Stimulated activated CD4-positive, alpha-beta T cell treated with anti-CD3 and anti-CD28 coated beads, Interleukin-4, amount 100 ng/mL, for 48 hours (primary cell): ENCODE results near the gene CXADR.

Experiments
- DNase-seq, 2 donors: peaks; one replicate each; pipeline ENCODE4 v3.0.0-alpha.2; 2020; ENCODE audit warnings: low read depth in 2 of 2

Gene CXADR

DNA sequence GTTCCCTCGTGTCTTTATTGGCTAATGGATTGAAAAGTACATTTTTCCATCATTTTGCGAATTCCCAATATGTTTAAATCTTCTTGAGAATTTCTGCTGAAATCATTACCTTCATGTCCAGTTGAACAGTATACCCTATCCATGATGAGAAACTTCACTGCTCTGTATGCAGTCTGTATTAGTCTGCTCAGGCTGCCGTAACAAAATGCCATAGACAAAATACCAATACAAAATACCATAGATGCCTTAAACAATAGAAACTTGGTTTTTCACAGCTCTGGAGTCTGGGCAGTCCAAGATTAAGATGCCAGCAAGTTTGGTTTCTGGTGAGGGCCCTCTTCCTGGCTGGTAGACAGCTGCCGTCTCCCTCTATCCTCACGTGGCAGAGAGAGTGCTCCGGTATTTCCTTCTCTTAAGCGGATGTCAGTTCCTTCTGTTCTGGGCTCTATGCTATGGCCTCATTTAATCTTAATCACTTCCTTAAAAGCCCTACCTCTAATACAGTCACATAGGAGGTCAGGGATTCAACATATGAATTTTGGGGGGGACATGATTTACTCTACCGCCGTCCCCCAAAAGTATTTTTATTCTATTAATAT lies 27.0 kb downstream of the CXADR start:
- DNase-seq: no peak

DNA sequence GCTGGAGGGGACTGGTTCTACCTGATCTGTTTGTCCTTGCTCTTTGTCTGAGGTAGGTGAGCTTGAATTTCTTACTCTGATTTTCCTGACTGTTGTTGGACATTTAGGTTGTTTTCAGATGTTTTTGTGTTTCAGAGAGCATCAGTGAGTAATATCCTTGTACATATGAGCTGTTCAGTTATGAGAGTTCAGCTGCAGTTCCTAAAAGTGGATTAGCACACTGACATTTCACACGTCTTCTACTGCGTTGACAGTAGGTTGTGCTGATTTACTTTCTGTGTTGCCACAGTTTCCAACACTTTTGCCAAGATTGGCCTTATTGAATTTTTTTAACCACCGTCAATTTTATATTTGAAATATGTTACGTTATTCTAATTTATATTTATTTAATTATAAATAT lies 27.7 kb downstream of the CXADR start:
- no peak for DNase-seq

DNA sequence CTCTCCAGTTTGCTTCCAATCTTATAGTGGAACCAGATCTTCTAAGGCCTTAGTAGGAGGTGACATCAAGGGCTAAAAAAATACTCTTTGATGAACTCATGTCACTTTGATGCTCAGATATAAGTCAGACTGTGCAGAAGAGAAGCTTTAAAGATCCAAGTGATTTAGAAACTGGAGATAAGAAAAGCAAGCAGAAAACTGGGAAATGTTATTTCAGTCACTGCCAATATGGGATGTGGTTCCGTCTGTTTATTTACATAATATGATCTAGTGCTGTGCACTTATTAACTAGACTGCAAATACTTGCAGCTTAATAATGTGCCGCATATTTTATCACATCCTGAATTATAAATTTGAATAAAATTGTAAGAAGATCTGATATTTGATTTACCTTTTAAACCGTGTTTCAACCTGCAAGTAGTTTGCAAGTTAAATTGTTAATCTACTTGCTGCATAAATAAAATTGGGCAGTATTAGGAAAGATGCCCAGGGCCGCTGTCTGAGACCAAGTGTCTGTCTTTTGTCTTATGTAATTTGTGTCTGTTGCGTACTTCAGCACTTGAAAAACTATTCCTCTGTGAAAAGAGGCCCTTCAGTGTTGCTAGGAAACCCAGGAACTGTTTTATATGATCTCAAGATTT lies 29.6 kb downstream of the CXADR start:
- no peak for DNase-seq

DNA sequence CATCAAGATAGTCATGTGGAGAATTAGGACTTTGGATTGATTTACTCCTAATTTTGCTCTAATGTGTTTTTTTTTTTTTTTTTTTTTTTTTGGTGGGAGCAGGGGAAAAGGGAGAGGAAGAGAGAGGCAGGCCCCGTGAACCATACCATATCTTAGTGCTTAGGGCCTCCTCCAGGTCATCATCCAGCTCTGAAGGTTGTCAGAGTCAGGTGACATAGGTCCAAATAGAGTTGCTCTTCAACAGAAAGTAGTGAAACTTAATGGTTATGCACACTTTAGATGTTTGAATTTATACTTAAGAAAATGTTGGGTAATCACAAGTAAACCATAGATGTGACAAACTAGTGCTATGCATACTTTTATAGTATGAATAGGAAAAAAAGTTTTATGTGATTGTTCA lies 32.2 kb downstream of the CXADR start:
- no peak for DNase-seq

DNA sequence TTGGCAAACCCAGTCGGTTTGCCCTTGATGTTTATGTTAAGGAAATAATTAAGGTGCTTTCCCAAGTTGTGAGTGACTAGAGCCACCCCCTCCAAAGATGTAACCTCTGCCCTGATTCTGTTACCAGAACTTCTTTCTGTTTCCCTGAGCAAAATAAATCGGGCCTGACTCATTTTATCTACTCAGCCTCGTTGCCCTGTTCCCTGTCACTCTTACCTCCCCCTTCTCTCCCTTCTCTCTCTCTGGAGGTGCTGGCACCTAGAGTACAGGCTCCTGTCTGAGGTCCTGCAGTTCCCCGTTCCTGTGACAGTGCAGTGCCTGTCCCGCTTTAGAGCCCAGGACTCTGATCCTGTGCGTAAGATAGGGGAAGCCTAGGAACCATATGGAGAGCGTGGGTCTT lies 35.4 kb downstream of the CXADR start:
- no peak for DNase-seq

DNA sequence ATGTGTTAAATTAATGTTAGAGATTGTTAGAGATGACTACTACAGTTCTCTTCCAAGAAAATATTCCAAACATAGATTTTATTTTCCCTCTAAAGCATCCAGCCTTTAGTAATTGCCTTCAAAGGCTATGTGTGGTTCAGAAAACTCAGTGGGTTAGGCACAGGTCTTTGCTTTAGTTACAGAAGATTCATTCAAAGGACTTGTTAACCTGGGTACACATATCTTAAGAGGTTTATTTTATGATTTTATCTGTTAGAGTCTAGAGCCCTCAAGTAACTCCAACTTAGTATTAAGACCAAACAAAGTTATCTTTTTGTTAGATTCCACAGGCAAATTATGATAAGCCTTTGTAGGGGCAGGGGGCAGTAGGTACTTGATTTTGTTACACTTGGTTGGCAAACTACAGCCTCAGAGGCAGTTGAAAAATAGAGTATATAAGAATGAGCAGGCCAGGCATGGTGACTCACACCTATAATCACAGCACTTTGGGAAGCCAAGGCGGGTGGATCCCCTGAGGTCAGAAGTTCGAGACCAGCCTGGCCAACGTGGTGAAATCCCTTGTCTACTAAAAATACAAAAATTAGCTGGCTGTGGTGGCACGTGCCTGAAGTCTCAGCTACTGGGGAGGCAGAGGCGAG lies 37.9 kb downstream of the CXADR start:
- DNase-seq: no peak

DNA sequence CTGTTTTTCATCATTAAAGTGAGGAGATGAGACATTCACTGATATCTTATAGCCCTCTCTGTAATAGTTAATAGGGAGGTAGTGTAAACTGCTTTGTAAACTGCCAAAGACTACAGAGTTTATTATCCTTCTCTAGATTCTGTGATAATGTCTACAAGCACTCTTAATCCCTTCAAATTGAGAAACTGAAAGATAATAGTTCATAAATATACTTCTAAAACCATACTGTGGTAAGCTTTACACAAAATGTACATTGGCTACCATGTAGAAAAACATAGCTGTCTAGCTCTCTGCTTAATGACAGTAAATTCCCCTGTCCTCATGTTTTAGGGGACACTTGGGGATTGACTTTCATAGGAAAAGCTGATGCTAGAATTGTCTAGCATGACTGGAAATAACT lies 39.6 kb downstream of the CXADR start:
- DNase-seq: no peak

DNA sequence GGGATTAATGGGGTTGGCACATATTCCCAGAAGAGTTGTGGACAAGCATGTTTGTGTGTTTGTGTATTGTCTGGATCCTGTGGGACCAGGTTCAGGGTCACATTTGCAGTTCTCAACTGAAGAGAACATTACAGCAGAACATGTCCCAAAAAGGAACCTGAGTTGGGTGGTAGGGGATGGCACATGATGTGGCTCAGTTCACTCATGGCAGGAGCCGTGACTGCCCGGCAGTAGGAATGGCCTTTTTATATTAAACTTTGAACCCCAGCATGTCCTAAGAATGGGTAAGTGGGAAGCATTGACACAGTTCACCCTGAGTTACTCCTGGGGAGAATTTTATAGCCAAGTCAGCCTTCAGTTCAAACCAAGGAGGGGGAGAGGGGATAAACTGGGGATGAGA lies 41.3 kb downstream of the CXADR start:
- DNase-seq: no peak

DNA sequence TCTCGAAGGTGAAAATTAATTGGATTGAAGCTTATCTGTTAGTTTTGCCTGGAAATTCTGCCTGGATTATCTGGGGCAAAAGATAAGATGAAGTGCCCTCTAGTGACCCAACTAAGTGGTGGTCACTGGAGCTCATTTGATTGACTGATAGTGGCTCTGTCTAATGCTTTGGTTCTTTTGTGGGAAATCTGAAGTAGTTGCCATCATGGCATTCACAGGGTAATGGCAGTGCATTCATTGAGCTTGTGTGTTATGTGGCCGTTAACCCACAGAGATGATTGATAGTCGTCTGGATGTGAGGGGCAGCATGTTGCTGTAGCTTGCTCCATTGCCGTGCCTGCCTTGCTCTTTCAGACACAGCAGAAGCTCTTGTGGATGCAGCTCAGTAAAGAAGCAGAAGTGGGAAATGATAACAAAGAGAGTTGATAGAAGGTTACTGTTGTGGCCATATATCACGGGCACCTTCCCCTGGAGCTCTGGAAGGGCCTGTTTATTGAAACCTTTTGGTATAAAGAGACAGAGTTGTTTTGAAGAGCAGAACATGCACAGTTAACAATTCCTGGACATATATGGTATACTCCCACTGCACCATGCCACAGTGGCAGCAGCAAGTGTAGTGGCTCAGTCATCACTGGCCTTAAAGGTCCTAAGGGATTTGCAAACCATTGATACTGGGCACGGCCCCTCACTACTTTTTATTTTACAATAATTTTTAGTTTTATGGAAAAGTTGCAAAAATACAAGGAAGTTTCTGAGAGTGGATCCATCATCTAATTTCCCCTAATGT lies 42.0 kb downstream of the CXADR start:
- no peak for DNase-seq

DNA sequence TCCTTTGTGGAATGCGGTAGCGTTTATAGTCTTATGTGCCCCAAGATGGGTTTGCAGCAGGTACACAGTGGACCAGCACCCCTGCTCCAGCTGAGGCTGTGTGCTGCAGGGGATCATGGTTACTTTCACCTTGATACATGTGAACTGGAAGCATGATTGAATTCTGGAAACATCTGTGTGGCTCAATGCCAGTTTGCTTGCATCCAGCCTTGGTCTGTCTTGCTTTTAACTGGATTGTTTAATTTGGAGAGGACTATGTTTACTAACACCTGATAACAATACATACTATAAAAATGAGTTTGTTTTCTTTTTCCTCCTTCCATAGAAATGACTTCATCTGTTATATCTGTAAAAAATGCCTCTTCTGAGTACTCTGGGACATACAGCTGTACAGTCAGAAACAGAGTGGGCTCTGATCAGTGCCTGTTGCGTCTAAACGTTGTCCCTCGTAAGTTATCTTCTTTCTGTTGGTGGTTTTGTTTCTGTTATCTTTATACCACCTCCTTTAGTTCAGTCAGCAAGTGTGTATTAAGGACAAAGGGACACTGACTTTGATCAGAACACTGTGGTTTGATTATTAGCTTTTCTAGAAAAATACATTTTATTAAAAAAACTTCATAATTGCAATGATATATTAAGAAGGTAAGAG lies 47.7 kb downstream of the CXADR start:
- no peak for DNase-seq

DNA sequence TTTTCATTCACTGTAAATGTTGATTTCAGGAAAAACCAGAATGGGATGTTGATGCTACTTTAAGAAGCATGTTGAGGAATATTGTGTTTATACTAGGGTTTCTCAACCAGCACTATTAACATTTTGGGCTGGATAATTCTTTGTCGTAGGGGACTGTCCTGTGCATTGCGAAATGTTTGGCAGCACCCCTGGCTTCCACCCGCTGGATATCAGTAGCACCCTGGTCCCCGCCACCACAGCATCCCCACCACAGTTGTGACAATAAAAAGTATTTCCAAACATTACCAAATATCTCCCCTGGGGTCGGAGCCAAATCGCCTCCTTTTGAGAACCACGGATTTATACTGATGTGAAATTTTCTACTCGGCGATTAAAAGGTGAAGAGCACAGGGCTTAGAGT lies 57.9 kb downstream of the CXADR start:
- no peak for DNase-seq

DNA sequence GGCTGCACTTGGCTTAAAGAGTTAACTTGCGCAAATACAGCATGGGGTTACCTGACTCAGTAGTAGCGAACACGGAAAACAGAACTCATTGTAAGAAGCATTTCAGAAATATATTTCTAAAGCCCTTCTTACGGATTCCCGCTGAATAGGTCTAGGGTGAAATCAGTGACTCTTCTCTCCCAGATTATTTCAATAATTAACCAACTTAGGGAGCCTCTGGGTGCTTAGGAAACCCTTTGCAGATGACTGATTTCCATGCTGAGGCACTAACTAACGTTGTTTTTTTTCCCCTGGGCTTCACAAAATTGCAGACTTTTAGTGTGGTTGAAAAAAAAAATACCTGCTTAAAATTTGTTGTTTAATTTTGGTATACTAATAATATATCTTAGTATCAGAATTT lies 59.6 kb downstream of the CXADR start:
- no peak for DNase-seq

DNA sequence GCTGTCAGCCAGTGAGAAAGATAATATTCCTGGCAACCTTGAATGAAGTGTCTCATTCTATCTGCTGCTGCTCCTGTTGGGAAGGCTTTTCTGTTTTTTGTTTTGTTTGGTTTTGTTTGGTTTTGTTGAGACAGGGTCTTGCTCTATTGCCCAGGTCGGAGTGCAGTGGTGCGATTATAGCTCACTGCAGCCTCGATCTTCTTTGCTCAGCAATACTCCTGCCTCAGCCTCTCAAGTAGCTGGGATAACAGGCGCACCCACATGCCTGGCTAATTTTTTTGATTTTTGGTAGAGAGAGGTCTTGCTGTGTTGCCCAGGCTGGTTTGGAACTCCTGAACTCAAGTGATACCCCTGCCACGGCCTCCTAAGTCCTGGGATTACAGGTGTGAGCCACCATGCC lies 62.2 kb downstream of the CXADR start:
- DNase-seq: no peak

DNA sequence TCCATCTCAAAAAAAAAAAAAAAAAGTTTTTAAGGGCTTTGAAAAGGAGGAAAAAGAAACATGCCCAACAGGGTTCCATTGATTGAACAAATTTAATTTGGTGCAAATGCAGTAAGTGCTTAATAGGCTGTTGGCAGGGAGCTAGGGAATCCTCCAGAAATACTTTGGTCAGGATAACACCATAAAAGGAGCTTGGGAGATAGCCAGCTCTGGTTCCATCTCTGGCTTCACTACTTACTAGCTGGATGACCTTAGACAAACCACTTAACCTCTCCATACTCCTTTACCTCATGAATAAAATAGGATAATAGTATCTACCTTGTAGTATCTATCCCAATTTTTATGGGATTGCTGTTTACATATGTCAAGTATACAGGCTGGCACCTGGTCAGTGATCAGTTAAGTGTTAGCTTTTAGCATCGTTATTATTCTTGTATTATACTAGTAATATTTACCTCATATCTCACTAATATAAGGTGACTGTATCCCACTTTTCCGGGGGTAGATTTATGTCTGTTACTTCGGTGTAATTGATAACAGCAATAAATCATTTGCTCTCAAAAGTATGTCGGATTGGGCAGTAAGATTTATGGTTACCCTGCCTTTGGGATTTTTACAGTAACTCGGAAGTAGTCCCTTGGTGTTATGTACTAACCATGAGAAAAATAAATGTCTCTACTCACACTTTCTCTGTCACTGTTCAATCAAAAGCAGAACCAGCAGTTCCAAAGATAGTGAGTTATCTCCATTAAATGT lies 63.4 kb downstream of the CXADR start:
- DNase-seq: no peak

DNA sequence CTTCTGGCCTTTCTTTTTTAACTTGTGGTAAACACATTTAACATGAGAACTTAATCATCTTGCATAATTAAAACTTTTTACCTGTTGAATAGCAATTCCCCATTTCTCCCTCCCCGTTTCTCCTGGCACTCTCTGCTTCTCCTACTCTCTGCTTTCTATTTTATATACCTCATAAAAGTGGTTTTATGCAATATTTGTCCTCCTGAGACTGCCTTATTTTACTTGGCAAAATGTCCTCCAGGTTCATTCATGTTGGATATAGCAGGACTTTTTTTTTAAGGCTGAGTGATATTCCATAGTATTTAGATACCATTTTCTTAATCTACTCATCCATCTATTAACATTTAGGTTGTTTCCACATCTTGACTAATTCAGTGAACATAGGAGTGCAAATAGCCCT lies 64.9 kb downstream of the CXADR start:
- no peak for DNase-seq

DNA sequence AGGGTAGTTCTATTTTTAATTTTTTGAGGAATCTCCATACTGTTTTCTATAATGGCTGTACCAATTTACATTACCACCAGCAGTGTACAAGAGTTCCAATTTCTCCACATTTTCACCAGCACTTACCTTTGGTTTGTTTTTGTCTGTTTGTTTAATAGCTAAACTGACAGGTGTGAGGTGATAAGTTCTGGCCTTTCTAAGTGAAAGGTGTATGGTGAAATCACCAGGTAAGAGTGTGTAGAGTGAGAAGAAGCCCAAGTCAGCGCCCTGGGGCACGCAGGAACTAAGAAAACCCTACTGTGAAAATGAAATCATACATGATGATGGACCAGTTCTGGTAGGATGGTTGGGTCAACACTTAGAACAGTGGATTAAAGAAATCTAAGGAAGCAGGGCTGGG lies 65.3 kb downstream of the CXADR start:
- no peak for DNase-seq

DNA sequence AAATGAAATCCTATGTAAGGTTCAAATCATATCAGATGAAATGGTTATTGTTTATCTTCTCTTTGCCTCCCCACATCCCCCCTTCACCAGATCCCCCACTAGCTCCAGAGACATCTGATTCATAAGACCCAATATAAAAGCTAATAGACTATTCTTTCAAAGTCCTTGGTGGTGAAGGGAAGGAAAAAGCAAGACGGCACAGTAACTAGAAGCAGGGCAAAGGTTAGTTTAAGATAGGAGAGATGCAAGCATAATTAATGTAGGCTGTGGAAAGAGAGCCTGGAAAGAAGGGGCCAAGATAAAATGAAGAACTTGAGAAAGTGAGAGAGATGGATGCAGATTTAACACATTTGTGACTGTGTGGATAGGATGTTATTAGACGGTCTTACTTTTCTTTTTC lies 66.0 kb downstream of the CXADR start:
- DNase-seq: no peak

DNA sequence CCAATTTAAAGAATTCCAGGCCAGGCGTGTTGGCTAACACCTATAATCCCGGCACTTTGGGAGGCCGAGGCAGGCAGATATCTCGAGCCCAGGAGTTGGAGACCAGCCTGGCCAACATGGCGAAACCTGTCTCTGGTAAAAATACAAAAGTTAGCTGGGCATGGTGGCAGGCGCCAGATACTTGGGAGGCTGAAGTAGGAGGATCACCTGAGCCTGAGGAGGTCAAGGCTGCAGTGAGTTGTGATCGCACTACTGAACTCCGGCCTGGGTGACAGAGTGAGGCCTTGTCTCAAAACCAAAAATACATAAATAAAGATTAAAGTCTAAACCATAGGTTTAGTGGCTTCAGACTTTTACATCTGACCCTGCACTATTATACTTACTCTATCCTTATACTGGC lies 67.5 kb downstream of the CXADR start:
- no peak for DNase-seq

DNA sequence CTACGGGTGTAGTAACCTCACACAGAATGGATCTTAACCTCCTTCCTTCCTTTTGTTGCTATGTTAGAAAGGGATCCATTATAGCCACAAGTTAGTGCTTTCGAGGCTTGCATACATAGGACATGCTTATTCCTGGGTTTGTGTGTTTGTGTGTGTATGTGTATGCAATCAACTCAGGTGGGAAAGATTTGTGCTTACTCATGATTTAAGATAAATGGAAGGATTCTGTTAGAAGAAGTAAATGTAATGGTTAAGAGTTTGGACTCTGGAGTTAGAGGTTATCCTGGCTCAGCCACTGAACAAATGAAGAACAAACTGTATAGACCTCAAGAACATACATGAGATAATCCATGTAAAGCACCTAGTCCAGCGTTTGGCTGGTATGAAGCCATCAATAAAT lies 71.1 kb downstream of the CXADR start:
- no peak for DNase-seq

DNA sequence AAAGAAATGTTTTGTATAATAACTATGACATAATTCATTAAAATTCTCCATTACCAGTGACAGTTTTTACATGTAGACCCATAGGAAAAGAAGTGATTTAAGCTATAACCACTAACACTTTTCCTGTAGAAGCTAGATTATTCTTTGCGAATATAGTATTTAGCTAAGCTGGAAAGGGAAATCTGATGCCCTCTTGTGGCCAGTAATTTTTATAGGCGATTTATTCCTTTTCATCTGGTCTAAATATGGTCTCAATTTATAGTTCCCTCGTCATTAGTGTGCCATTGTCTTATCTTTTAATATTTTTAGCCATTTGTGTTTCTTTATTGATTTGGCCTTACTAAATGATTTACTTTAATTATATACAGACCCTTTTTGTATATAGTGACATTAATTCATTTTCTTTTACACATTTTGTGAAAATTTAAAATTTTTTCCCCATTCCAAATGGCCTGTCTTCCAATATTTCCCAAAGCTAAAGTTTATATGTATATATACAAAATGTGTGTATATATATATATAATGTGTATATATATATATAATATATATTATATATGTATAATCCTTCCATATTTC lies 73.1 kb downstream of the CXADR start:
- no peak for DNase-seq

DNA sequence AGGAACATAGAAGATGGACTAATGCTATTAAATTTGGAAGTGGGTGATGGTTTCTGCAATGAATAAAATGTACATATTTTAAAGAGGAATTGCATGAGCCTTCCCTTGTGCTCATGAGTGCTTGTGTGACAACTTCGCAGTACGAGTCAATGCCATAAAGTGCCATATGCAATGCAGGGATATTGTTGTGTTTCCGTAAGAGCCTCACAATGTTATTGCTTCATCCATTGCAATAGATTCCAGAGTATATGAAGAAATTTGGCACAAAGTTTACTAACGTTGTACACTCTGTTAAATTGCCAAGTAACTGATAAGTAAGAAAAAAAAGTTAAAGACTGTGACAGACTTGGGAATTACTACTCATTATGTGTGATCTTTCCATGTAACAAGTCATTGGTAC lies 77.6 kb downstream of the CXADR start:
- no peak for DNase-seq
